GM19025 (cell line): ENCODE results near the gene ARHGAP15.

Experiments
- ATAC-seq: cut with Tn5 transposase; IDR thresholded peaks from one replicate; pipeline ENCODE4 v1.9.1; 2021; ENCODE audit warnings: mild to moderate bottlenecking, low read depth, moderate library complexity; ENCODE audit not compliant: unreplicated experiment

ARHGAP15 gene

GRCh38 chr2:143163499-143163898 is 34.3 kb downstream of the ARHGAP15 start:
- ATAC-seq: no peak

GRCh38 chr2:143165291-143165690 is 36.1 kb downstream of the ARHGAP15 start:
- no peak for ATAC-seq

DNA sequence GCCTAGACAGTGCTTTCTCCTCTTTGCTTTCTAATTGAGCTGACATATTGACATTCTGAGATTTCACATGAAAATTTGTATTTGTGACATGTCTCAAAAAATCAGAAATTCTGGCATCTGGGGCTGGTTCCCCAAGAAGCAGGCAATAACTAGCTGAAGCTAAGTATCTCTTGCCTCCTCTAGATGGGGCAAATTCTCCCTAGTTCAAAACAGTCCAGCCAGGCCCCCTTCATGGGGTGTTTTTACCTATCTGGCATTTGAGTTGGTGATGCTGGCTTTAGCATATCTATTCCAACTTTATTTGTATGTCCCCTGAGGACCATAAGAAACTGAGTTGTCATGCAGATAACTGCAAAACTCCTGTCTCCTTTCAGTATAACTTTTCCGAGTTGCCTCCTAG is 39.9 kb downstream of the ARHGAP15 start:
- ATAC-seq: no peak

- no peak for ATAC-seq
These were observed 42.6 kb downstream of the ARHGAP15 start for GRCh38 chr2:143171817-143172216.

- ATAC-seq: no peak
These were observed 46.2 kb downstream of the ARHGAP15 start for GRCh38 chr2:143175438-143175837.

GRCh38 chr2:143176606-143177005 is 47.4 kb downstream of the ARHGAP15 start:
- no peak for ATAC-seq

GRCh38 chr2:143177096-143177786 is 48.0 kb downstream of the ARHGAP15 start:
- peak; percentile 96 for ATAC-seq

- no peak for ATAC-seq
These were observed 52.3 kb downstream of the ARHGAP15 start for GRCh38 chr2:143181494-143181893.

- no peak for ATAC-seq
These were observed 53.4 kb downstream of the ARHGAP15 start for GRCh38 chr2:143182649-143183048.

DNA sequence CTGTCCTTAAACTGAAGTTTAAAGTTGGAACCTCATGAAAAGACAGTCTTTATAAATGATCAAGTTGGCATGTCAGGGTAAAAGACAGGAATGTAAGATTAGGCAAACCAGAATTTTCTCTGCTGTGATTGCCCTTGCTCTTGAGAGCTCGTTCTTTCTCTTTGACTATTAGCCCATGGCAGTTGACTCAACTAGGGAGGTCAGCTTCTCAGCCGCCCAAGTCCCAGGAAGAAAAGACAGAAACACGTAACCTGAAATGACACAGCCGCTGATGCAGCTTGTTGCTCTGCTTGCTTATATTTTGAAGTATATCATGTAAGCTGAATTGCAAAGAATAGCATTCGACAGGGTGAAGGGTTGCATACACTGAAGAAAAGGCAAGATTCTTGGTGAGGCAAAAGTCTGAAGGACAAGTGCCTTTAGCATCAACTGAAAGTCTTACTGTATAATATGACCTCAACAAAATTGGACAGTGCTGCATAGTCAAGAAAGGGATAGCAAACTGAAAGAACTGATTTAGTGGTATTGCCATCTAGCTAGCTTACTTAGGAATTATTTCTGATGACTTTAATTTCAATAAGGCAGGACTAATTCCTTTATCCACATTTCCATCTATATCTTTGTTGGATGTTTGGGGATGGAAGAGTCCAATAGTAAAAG is 54.7 kb downstream of the ARHGAP15 start:
- ATAC-seq: peak; percentile 75

DNA sequence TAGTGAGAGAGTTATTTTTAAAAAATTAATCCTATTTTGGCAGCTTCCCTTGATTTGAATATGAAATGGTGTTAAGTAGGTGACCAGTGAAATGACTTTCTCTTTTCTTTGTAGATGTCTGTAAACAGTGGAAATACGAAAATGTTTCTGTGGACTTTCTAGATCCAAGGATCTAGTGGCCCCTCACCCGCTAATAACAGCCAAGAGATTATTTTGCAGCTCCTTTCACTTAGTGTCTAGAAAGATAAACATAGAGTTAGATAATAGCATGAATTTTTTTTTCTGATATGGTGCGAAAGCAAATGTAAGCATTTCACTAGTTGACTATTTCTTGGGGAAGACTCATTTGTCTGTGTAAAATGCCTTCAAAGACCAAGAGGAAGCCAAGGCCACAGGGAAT is 57.7 kb downstream of the ARHGAP15 start:
- ATAC-seq: no peak

GRCh38 chr2:143190431-143190830 is 61.2 kb downstream of the ARHGAP15 start:
- ATAC-seq: no peak

GRCh38 chr2:143192106-143192505 is 62.9 kb downstream of the ARHGAP15 start:
- ATAC-seq: no peak

DNA sequence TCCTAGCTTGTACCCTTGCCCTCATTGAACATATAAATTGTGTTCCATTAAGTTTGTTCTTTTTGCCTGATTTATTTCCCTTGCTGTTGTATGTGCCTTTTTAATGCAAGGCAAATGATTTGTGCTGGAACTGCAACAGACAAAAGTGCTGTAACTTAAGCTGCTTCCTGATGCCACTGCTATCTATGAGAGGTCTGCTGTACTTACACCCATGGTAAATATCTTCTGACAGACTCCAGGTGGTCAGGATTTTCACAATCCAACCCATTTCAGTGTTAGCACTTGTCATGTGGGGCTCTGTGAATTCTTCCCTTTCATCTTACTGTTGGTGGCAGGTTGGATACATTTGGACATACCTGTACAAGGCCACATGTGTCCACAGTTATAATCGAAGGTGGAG is 63.5 kb downstream of the ARHGAP15 start:
- no peak for ATAC-seq

GRCh38 chr2:143193121-143193520 is 63.9 kb downstream of the ARHGAP15 start:
- ATAC-seq: no peak

- no peak for ATAC-seq
These were observed 66.3 kb downstream of the ARHGAP15 start for GRCh38 chr2:143195511-143195910.

GRCh38 chr2:143204062-143204461 is 74.8 kb downstream of the ARHGAP15 start:
- ATAC-seq: no peak

GRCh38 chr2:143205106-143205764 is 76.0 kb downstream of the ARHGAP15 start:
- ATAC-seq: no peak

- no peak for ATAC-seq
These were observed 80.6 kb downstream of the ARHGAP15 start for GRCh38 chr2:143209570-143210445.

DNA sequence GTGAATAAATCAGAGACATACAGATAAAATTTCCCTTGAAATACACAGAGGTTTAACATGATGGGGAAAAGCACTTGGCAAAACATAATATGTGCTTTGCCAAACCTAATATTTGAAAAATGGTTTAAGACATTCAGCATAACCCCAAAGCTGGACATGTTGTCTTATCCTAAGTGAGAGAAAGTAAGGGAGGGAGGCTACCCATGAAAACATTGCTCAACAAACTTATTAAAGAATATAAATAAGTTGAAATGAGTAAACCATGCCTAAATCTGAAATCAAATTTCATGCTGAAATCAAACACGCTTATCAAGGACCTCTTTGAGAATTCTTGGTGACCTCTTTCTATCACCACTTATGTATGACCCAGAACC is 81.2 kb downstream of the ARHGAP15 start:
- no peak for ATAC-seq
